HG02798 (cell line): ENCODE data around the gene ZNF862.

Experiments
- ATAC-seq: cut with Tn5 transposase; IDR thresholded peaks from one replicate; pipeline ENCODE4 v1.9.1; 2021; ENCODE audit warnings: mild to moderate bottlenecking; ENCODE audit not compliant: unreplicated experiment, poor library complexity

ZNF862 gene

DNA sequence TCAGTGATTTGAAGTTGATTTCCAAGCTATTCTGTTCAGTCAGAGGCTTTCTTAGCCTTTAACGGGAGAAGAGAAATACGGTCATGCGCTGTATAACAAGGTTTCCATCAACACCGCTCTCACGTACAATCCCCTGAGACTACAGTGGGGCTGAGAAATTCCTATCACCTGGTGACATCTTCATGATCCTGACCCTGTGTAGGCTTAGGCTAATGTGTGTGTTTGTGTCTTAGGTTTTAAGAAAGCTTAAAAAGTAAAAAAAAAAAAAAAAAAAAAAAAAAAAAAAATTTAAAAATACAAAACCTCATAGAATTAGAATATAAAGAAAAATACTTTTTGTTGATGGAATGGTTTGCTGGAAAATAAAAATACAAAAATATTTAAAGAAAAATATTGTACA, 1.8 kb downstream of the ZNF862 start:
- no peak for ATAC-seq

DNA sequence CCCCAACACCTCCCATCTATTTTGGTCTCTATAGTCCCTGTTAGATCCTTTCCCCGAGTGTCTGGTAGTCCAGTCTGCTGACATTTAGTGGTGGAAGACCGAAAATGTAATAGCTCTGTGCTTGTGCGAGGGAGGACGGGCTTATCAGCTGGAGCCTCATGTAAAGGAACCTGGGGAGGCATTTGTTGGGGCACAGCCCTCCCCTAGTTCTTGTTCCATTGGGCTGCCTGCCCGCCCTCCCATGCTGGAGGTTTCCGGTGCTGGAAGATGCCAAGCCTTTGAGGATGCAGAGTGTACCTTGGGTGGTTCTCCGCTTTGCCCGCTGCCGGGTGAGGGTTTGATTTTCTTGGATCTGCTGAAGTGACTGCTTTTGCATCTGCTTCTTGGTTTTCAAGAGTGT, 5.4 kb downstream of the ZNF862 start:
- no peak for ATAC-seq

DNA sequence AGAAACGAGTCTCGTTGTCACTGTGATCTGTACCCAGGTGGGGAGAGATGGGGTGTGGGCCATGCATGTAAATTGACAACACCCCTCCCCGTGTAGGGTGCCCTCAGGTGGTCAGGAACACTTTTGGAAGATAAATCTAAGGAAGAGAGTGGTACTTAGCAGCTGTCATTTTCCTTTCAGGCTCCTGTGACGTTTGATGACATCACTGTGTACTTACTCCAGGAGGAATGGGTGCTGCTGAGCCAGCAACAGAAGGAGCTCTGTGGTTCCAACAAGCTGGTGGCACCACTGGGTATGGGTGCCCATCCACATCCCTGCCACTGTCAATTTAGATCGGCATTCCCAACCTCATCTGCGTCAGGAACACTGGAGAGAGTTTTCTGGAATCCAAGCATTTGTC, 6.3 kb downstream of the ZNF862 start:
- no peak for ATAC-seq

DNA sequence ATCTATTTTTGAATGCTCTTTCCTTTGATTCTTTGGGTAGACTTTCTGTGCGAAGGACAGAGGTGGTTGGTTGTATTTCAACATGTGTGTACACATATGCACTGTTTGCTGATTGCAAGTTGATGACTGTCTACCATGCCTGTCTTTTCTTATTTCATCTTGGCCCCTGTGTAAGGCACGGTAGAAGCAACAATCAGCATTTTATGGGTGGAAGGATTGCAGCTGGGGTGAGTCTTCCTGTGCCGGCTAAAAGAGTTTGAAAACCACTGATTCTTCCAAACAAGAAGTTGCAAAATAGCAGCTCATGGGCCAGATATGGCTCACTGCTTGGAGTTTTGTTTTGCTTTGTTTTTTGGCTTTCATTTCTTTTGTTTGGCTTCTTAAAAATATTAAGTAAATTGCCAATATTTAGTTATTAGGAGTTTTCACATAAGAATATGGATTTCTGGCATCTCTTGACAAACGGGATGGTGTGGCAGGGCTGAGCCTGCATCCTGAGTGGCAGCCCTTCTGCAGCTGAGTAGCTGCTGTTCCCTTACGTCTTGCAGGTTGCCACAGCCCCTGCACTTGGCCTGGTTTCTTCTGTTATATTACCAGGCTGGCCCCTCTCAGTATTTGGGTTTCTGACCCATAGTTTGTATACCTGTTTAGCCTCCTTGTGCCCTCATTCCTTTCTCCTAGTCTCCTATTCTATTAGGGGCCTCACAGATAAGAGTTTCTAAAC, 7.2 kb downstream of the ZNF862 start:
- ATAC-seq, result no peak

DNA sequence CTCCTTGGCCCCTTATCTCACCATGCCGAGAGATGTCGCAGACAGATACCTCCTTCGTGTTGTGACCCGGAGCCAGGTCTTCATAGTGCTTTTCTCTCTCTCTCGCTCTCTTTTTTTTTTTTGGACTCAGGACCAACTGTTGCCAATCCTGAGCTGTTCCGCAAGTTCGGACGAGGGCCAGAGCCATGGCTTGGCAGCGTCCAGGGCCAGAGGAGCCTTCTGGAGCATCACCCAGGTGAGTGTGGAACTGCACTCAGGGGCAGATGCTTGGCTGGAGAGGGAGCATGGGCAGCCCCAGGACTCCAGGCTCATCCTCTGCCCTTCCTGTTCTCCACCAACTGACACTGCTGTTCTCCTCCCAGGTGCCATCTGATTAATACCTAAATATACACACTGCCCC, 7.8 kb downstream of the ZNF862 start:
- no peak for ATAC-seq

DNA sequence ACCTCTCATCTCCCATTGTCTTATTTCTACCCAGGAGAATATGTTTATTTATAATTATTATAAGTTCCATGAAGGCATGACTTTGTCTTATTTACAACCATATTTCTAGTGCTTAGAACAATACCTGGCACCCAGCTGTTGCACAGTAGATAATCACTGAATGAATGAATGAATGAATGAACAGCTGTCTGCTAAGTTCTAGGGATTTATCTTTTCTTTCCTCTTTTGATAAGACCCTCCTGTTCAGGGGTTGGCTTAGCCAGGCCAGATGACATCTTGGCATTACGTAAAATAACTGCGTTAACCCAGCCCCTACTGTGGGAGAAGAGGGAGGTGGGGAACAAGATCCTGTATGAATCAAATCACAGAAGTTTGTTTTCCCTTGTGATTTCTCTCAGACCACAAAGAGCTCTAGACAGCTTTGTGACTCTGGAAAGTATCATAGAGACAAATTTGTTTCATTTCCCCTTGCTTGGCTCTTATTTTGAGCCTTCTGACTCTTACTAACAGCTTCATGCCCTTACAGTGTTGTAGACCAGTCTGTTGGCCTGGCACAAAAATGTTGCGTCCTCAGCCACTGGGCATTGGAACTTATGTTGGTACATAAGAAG, 8.4 kb downstream of the ZNF862 start:
- peak; percentile 52 for ATAC-seq

DNA sequence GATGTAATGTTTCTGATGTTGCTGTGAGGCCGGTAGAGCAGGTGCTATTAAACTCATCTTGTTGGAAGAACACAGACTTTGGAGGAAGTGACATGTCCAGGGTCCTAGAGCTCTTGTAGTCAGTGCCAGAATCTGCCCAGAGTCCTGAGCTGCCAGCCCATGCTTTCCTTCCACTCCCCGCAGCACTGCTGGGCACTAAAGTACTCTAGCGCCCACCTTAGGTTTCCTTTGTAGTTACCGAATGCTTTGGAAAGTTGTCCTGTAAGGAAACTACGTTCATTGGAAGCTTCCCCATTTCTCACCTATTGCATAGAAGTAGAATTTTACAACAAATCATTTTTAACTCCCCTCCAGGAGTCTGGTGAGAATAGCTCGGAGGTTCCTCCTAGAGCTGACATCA, 11.0 kb downstream of the ZNF862 start:
- no peak for ATAC-seq

DNA sequence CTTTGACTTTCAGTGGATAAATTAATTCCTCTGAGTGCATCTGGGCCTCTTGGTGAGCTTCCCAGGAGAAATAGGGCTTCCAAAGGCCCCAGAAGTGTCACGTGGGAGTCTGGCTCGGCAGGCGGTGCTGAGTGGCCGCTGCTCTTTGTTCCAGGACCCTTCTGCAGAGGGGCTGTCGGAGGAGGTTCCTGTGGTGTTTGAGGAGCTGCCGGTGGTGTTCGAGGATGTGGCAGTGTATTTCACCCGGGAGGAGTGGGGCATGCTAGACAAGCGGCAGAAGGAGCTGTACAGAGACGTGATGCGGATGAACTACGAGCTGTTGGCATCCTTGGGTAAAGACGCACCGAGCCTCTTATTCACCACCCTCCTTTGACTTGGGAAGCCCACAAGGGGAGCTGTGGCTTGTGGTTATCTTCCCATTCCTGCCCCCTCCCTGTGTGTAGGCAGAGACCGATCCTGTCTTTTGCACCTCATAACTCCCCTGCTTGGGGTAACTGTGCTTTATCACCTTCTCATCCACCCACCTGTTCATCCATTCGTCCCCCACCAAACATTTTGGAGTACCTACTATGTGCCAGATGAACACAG, 11.9 kb downstream of the ZNF862 start:
- ATAC-seq, result no peak

DNA sequence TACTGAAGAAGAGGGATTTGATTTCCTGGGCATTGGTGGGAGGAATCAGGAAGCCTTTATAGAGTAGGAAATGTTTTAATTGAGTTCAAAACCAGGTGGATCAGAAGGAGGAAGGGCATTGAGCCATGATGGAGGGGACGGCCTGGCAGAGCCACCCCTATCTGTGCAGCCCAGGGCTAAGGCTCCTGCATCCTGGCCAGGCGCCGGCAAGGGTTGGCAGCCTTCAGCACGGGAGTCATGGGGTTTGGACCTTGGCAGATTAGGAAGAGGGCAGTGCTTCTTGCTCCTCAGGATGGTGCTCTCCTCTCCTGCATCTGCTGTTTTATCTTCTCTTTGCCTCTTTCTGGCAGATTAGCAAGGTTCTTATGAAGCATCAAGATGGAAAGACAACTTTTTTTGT, 12.5 kb downstream of the ZNF862 start:
- ATAC-seq, result no peak

DNA sequence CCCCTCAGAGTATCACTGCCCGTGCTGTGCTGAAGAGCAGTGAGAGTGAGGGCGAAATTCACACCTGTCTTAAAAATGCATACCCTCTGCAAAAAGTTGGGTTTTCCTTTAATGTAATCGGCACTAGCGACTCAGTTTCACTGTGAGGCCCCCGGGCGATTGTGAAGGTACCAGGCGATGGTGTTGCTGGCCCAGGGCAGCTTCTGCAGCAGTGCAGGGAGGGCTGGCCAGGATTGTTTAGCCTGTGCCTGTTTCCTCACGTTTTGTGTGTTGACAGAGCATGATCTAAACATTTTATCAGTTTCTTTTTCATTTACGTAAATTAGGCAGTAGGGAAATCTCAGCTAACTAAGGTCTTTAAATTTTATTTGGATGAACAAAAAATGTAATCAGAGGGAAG, 13.3 kb downstream of the ZNF862 start:
- ATAC-seq, result no peak

DNA sequence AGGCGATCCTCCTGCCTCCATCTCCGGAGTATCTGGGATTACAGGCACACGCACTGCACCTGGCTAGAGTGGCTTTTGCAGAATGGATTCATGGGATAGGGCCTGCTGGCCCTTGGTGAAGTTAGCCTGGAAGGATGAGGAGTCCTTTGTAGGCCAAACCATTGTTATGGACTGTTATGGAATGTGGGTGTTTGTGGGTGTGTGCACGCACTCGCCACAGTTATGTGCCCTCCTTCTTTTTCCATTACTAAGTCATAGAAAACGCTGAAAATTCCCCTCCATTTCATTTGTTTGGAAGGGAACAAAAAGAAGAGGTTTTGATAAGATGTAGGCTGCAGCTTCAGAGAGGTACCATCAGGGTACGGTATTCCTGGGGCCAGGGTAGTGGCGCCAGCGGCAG, 15.0 kb downstream of the ZNF862 start:
- no peak for ATAC-seq

DNA sequence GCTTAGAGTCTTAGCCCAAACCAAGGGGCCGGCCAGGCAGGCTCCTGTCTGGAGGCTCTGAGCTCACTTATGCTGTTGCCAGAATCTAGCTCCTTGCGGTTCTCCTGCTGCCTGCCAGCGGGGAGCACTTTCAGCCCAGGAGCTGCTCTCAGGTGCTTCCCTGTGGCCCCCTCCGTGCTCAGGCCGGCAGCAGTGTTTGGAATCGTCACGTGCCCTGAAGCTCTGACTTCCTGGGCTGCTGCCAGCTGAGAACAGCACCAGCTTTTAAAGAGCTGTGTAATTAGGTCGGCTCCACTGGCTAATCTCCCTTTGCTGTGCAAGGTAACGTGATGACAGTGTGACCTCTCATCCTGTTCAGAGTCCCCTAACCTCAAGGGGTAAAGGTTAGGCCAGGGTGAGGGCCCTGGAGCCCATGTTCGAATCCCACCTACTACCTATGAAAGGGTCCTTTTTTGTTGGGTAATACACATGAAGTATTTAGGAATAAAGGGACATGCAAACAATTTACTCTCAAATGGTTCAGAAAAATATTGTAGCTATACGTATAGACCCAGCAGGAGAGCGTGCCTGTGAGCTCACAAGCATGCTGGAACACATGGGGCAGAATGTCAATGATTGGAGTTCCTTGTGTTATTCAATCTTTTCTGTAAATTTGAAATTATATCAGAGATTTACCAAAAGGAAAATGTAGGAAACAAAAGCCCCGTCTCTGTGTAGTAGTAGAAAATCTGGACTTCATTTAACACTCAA, 16.6 kb downstream of the ZNF862 start:
- ATAC-seq, result no peak

DNA sequence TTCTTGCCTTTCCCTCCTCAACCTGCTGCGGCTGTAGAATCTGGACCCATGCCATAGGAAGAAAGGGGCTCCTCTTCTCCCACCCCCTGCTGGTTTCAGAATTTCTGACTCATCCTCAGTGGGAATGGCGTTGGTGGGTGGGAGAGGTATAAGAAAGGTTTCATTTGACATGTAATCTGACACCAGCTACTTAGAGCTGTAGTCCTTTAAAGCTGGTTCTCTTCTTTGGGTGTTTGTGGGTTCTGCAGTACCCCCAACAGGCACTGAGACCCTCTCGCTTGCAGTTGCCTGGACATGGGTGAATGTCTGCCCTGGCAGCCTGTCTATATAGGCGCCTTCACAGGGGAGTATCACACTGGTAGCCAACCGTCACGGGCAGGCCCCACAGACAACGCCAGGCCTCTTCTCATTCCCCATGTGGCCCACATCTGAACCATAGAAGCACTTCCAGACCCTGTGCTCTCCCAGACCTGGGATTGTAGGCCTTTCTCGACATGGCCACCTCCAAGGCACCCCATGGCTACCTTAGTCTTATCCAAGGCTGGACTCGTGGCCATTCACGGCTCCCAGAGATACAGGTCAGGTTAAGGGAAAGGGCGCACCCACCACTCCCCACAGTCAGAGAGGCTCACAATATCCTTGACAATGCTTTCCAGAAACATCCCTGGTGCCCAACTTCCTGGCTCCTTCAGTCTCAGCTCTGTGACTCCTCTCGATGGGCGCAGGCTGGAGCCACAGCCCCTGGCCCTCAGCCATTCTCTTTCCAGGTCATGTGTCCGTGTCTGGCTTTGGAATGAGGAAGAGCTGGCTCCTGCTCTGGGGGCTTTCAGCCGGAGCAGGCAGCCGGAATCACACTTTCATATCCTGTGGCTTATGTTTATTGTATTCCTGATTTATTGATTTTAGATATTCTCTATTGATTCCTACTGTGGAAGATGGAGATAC, 17.5 kb downstream of the ZNF862 start:
- ATAC-seq, result no peak

DNA sequence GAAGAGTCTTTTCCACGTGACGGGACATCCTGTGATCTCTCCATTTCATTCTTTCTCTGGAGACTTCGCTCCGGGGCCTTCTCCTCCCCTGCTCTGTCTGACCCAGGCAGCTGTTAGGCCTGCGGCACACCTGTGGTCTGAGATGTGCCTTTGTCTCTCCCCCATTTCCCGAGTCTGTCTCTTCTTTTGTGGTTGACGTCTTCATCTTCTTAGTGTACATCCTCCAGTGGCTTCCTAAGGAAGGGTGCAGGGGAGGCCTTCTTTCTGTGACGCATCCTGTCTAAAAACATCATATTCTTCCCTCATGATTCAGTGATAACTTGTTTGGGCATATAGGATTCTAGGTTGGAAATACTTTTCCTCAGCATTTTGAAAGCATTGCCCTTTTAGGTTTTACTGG, 18.4 kb downstream of the ZNF862 start:
- no peak for ATAC-seq

DNA sequence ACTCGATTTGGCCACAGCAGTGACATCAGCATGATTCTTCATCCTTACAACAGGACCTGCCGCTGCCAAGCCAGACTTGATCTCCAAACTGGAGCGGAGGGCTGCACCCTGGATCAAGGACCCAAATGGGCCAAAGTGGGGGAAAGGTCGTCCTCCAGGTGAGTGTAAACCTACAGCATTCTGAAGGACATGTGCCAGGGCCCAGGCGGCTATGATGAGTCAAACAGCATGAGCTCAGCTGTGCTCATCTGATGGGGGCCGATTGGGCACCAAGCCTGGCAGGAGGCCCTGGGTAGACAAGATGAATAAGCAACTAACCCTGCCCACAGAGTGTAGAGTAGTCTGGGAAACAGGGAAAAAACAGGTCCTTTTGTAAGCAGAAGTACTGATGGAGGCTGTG, 21.2 kb downstream of the ZNF862 start:
- no peak for ATAC-seq

DNA sequence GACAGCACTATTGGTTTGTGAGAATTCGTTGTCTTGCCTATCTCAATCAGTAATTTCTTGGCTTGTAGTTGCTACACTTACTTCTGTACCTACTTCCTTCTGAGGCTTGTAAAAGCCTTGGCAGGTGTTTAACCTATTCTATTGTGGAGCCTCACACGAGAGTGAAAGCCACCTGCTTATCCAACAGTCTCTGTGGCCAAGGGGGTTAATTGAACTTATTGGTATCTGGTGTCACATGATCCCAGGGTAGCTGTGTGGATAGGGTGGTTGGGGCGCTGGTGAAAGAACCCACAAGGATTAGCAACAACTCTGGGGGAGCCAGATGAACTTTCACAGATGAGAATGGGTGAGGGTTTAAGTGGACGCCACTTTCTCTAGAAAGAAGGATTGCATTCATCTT, 21.7 kb downstream of the ZNF862 start:
- no peak for ATAC-seq

DNA sequence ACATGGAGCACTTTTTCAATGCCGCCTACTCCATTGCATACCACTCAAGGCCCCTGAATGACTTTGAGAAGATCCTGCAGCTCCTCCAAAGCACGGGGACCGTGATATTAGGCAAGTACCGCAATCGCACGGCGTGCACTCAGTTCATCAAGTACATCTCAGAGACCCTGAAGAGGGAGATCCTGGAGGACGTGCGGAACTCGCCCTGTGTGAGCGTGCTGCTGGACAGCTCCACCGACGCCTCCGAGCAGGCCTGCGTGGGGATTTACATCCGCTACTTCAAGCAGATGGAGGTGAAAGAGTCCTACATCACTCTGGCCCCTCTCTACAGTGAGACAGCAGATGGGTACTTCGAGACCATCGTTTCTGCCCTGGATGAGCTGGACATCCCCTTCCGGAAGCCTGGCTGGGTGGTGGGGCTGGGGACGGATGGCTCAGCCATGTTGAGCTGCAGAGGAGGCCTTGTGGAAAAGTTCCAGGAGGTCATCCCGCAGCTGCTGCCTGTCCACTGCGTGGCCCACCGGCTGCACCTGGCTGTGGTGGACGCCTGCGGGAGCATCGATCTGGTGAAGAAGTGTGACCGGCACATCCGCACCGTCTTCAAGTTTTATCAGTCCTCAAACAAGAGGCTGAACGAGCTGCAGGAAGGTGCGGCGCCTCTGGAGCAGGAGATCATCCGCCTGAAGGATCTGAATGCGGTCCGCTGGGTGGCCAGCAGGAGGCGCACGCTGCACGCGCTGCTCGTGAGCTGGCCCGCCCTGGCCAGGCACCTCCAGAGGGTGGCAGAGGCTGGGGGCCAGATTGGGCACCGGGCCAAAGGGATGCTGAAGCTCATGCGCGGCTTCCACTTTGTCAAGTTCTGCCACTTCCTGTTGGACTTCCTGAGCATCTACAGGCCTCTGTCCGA, 22.9 kb downstream of the ZNF862 start:
- no peak for ATAC-seq

DNA sequence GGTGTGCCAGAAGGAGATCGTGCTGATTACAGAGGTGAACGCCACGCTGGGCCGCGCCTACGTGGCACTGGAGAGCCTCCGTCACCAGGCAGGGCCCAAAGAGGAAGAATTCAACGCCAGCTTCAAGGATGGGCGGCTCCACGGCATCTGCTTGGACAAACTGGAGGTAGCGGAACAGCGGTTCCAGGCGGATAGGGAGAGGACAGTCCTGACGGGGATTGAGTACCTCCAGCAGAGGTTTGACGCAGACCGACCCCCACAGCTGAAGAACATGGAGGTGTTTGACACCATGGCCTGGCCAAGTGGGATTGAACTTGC, 23.5 kb downstream of the ZNF862 start:
- no peak for ATAC-seq

DNA sequence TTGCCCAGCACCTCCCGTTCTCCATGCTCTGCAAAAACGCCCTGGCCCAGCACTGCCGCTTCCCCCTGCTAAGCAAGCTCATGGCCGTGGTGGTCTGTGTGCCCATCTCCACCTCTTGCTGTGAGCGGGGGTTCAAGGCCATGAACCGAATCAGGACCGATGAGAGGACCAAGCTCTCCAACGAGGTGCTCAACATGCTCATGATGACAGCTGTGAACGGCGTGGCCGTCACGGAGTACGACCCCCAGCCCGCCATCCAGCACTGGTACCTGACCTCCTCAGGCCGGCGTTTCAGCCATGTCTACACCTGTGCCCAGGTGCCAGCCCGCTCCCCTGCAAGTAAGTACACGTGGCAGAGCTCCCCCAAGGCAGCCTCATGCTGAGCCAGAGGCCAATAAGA, 24.0 kb downstream of the ZNF862 start:
- ATAC-seq, result no peak
